SK-N-SH treated with all-trans-retinoic acid at 6 μM for 48 hours (cell line): Measurements from ENCODE around the gene SBF2.

Experiments used
- ESRRG ChIP-seq: fragments of 250-450 bp; sonication (Bioruptor Pico); IDR thresholded peaks from 2 replicates; pipeline ENCODE4 v1.6.1; 2021; ENCODE audit warnings: mild to moderate bottlenecking
- GLIS3 ChIP-seq: fragments of 250-450 bp; sonication (Bioruptor Pico); IDR thresholded peaks from 2 replicates; pipeline ENCODE4 v1.5.0; 2020; ENCODE audit warnings: mild to moderate bottlenecking, moderate library complexity
- ISL1 ChIP-seq: fragments of 250-450 bp; sonication (Bioruptor Pico); IDR thresholded peaks from 2 replicates; pipeline ENCODE4 v2.1.2; 2022; ENCODE audit warnings: mild to moderate bottlenecking, moderate library complexity
- PPARA ChIP-seq: fragments of 250-450 bp; sonication (Bioruptor Pico); IDR thresholded peaks from 2 replicates; pipeline ENCODE4 v1.5.0; 2020; ENCODE audit warnings: mild to moderate bottlenecking, borderline replicate concordance
- RARB ChIP-seq: fragments of 250-450 bp; sonication (Bioruptor Pico); IDR thresholded peaks from 2 replicates; pipeline ENCODE4 v1.8.0; 2021; ENCODE audit warnings: mild to moderate bottlenecking, moderate library complexity
- TCF4 ChIP-seq: fragments of 250-450 bp; sonication (Bioruptor Pico); IDR thresholded peaks from 2 replicates; pipeline ENCODE4 v1.8.0; 2021; ENCODE audit warnings: mild to moderate bottlenecking, moderate library complexity, borderline replicate concordance
- TOX ChIP-seq: fragments of 250-450 bp; sonication (Bioruptor Pico); IDR thresholded peaks from 2 replicates; pipeline ENCODE4 v1.8.0; 2021; ENCODE audit warnings: mild to moderate bottlenecking, moderate library complexity, borderline replicate concordance
- ZFP3 ChIP-seq: fragments of 250-450 bp; sonication (Bioruptor Pico); IDR thresholded peaks from 2 replicates; pipeline ENCODE4 v1.5.0; 2020; ENCODE audit warnings: mild to moderate bottlenecking, moderate library complexity
- TF ChIP-seq, protein P1 (sequence below): fragments of 250-450 bp; sonication (Bioruptor Pico); IDR thresholded peaks from 2 replicates; pipeline ENCODE4 v1.5.0; 2020; ENCODE audit warnings: mild to moderate bottlenecking, moderate library complexity
- TF ChIP-seq, protein P2 (sequence below): fragments of 250-450 bp; sonication (Bioruptor Pico); IDR thresholded peaks from 2 replicates; pipeline ENCODE4 v1.5.1; 2020; ENCODE audit warnings: low read depth, mild to moderate bottlenecking, moderate library complexity
- TF ChIP-seq, protein P3 (sequence below): fragments of 250-450 bp; sonication (Bioruptor Pico); IDR thresholded peaks from 2 replicates; pipeline ENCODE4 v1.8.0; 2020; ENCODE audit warnings: mild to moderate bottlenecking, moderate library complexity, borderline replicate concordance

DNA sequence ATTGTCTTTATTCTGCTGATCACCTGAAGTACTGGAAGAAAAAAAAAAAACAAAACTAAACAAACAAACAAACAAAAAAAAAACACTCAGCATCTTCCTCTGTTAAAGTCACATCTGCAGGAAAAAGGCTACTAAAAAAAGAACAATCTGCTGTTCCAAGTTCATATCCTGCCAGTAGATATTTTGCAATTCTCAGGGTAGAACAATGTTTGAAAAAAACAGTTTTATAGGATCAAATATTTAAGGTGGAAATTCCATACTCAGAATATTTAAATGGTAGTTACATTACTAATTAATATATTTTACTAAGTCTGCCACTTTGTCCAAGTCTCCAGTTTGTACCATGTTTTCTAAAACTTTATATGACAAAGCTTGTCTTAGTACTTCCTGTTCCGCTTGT lies 175.2 kb downstream of the SBF2 start:
- no peak for TF ChIP-seq TCF4 (CRISPR knock-in tag)
- TF ChIP-seq ZFP3 (CRISPR knock-in tag) = no peak
- no peak for TF ChIP-seq TOX
- TF ChIP-seq PPARA (CRISPR knock-in tag) = no peak
- TF ChIP-seq, protein P1, sequence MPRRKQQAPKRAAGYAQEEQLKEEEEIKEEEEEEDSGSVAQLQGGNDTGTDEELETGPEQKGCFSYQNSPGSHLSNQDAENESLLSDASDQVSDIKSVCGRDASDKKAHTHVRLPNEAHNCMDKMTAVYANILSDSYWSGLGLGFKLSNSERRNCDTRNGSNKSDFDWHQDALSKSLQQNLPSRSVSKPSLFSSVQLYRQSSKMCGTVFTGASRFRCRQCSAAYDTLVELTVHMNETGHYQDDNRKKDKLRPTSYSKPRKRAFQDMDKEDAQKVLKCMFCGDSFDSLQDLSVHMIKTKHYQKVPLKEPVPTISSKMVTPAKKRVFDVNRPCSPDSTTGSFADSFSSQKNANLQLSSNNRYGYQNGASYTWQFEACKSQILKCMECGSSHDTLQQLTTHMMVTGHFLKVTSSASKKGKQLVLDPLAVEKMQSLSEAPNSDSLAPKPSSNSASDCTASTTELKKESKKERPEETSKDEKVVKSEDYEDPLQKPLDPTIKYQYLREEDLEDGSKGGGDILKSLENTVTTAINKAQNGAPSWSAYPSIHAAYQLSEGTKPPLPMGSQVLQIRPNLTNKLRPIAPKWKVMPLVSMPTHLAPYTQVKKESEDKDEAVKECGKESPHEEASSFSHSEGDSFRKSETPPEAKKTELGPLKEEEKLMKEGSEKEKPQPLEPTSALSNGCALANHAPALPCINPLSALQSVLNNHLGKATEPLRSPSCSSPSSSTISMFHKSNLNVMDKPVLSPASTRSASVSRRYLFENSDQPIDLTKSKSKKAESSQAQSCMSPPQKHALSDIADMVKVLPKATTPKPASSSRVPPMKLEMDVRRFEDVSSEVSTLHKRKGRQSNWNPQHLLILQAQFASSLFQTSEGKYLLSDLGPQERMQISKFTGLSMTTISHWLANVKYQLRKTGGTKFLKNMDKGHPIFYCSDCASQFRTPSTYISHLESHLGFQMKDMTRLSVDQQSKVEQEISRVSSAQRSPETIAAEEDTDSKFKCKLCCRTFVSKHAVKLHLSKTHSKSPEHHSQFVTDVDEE (CRISPR knock-in tag) = no peak
- no peak for TF ChIP-seq ISL1 (CRISPR knock-in tag)
- TF ChIP-seq, protein P2, sequence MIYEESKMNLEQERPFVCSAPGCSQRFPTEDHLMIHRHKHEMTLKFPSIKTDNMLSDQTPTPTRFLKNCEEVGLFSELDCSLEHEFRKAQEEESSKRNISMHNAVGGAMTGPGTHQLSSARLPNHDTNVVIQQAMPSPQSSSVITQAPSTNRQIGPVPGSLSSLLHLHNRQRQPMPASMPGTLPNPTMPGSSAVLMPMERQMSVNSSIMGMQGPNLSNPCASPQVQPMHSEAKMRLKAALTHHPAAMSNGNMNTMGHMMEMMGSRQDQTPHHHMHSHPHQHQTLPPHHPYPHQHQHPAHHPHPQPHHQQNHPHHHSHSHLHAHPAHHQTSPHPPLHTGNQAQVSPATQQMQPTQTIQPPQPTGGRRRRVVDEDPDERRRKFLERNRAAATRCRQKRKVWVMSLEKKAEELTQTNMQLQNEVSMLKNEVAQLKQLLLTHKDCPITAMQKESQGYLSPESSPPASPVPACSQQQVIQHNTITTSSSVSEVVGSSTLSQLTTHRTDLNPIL (CRISPR knock-in tag) = no peak
- TF ChIP-seq GLIS3 = no peak
- TF ChIP-seq ESRRG (CRISPR knock-in tag) = no peak
- TF ChIP-seq, protein P3, sequence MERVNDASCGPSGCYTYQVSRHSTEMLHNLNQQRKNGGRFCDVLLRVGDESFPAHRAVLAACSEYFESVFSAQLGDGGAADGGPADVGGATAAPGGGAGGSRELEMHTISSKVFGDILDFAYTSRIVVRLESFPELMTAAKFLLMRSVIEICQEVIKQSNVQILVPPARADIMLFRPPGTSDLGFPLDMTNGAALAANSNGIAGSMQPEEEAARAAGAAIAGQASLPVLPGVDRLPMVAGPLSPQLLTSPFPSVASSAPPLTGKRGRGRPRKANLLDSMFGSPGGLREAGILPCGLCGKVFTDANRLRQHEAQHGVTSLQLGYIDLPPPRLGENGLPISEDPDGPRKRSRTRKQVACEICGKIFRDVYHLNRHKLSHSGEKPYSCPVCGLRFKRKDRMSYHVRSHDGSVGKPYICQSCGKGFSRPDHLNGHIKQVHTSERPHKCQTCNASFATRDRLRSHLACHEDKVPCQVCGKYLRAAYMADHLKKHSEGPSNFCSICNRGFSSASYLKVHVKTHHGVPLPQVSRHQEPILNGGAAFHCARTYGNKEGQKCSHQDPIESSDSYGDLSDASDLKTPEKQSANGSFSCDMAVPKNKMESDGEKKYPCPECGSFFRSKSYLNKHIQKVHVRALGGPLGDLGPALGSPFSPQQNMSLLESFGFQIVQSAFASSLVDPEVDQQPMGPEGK (CRISPR knock-in tag) = no peak
- TF ChIP-seq RARB (CRISPR knock-in tag) = no peak
